GM18498 (cell line): ENCODE results near the gene SLC45A2.
A peak's percentile ranks its signal among the peaks of the same experiment; 100 is the strongest.
"Not testable (repeated sequence)": the region's sequence is repeated elsewhere in the genome, so short reads cannot be mapped to it uniquely, and the experiment has no call there.

ENCODE experiments used
- ATAC-seq: cut with Tn5 transposase; IDR thresholded peaks from one replicate; pipeline ENCODE4 v1.9.1; 2021; ENCODE audit warnings: mild to moderate bottlenecking, moderate library complexity; ENCODE audit not compliant: unreplicated experiment

SLC45A2 gene

DNA sequence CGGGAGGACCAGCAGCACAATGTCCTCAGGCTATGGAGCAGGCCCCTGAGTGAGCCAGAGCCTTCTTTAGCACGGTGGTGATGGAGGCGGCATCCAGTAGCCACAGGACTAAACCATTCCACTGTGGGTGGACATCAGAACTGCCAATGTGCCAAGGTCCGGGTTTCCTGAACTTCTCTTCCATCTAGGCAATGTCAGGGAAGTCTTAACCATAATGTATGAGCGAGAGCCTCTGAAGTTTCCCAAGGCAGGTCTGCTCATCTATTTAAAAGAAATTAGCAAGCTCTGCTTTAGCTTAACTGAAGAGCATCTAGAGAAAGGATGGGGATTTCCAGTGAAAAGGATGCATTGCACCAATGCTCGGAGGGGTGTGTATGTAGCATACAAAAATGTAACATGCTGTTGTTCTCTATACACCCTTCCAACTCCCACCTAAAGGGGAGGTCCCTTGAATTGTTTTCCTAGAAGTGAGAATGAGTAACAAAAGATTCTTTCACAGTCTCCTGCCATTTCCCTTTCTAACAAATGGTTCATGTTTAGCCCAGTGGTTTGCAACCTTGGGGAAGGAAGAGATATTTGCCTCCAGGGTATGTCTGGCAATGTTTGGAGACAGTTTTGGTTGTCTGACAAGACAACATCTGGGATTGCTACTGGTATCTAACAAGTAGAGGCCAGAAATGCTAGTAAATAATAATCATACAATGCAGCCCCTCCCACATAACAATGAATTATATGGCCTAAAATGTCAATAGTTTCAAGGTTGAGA is 54.4 kb downstream of the SLC45A2 start:
- no peak for ATAC-seq

DNA sequence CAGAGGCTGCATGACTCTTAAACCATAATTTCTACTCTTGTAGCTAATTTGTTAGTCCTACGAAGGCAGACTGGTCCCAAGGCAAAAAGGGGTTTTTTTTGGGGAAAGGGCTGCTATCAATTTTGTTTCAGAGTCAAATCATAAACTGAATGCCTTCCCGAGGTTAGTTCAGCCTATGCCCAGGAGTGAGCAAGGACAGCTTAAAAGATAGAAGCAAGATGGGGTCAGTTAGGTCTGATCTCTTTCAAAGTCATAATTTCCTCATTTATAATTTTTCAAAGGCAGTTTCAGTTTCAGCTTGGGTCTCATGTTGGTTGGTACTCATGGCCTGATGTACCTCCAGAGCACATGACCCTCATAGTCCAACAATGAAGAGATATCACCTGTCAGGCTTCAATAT is 56.2 kb downstream of the SLC45A2 start:
- no peak for ATAC-seq

DNA sequence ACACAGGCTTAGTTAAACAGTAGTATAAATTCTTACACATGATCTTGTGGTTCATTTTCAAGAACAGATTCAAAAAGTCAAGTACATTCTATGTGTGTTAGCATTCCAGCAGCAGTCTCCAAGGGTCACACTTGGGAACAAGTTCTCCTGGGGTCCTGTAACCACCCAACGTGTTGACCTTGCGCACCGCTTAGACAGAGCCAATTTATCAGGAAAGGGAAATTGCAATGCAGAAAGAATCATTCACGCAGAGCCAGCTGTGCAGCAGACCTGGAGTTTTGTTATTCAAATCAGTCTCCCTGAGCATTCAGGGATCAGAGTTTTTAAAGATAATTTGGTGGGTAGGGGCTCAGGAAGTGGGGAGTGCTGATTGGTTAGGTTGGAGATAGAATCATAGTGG is 56.8 kb downstream of the SLC45A2 start:
- ATAC-seq: no peak

DNA sequence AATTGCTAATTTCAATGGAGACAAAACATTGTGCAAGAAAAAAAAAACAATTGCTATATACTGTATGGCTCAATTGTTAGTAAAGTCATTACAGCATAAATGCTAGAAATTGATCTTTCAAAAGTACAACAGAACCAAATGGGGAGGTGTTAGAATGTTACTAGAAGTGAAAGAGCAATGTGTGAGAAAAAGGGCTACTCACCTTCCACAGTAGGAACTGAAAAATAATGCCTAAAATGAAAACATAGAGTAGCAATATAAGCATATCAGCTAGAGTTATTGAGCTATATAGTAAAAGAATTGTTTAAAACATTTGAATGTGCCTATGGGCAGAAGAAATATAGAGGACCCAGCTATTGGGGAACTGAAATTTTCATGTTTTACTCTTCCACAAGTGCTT is 59.2 kb downstream of the SLC45A2 start:
- ATAC-seq: peak; percentile 75

DNA sequence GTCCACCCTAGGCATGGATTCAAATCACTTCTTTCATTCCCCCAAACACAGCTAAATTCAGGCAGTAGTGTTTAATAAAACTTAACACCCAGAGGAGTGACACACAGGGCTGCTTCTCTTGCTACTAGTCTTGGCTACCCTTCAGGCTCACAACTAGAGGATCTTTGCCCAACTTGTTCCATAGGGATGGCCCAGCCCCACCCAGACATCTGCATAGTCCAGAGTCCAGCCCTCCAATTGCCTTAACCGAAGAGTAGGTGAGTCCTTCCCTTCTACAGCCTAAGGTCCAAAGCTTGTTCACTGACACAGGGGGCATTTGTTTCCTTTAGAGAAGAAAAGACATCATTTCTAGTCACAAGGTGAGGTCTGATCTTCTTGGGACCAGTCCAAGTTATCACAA is 63.5 kb downstream of the SLC45A2 start:
- ATAC-seq: no peak

DNA sequence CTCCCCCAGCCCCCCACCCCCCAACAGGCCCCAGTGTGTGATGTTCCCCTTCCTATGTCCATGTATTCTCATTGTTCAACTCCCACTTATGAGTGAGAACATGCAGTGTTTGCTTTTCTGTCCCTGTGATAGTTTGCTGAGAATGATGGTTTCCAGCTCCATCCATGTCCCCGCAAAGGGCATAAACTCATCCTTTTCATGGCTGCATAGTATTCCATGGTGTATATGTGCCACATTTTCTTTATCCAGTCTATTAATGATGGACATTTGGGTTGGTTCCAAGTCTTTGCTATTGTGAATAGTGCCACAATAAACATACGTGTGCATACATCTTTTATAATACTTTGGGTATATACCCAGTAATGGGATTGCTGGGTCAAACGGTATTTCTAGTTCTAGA is 69.6 kb downstream of the SLC45A2 start:
- not testable (repeated sequence) for ATAC-seq

DNA sequence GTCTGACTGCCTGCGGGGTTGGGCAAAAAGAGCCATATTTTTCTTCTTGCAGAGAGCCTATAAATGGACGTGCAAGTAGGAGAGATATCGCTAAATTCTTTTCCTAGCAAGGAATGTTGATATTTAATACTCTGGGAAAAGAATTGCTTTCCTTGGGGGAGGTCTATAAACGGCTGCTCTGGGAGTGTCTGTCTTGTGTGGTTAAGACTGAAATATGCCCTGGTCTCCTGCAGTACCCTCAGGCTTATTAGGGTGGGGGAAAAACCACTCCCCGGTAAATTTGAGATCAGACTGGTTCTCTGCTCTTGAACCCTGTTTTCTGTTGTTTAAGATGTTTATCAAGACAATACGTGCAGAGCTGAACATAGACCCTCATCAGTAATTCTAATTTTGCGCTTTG is 78.2 kb downstream of the SLC45A2 start:
- ATAC-seq: not testable (repeated sequence)

DNA sequence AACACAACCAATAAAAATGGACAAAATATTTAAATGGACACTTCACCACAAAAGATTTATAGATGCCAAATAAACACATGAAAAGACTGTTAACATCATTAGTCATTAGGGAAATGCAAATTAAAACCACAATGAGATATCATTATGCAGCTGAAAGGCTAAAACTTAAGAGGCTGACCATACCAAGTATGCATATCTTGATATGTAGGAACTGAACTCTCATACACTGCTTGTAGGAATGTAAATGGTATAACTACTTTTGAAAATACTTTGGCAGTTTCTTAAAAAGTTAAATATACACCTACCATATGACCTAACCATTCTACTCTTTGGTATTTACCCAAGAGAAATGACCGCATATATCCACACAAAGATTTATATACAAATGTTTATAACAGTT is 79.1 kb downstream of the SLC45A2 start:
- no peak for ATAC-seq

DNA sequence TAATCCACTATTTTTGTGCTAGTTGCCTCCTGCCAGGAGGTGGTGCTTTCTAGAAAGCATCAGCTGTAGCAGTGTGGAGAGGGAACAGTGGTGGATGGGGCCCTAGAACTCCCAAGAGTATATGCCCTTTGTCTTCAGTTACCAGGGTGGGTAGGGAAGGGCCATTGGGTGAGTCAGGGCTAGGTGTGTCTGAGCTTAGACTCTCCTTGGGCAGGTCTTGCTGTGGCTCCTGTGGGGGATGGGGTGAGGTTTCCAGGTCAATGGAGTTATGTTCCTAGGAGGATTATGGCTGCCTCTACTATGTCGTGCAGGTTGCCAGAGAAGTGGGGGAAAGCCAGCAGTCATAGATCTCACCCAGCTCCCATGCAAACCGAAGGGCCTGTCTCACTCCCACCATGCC is 81.4 kb downstream of the SLC45A2 start:
- no peak for ATAC-seq

DNA sequence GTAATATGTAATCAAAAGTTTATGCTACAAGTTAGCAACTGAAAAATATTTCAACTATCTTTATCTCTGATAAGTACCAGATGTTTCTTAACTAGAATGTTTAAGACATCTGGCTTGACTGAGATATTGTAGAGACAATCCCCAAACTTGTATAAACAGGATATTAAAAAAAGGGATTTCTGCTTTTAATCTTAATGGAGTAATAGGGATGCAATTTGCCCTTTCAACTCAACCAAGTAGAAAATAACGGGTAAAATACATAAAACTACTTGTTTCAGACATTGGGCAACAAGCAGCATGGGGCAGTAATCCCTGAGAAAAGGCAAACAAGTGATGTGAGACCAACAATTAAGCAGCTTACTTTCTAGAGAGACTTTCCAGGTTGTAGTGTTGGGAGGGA is 83.3 kb downstream of the SLC45A2 start:
- ATAC-seq: no peak
